Endodermal cell (in vitro differentiated cells): Measurements from ENCODE around the gene COL20A1. TPM values are rescaled to one million over a fixed set of nuclear protein-coding genes. Genes with fewer than 3 reads are reported as not detected.
A peak's percentile ranks its signal among the peaks of the same experiment; 100 is the strongest.

ENCODE experiments used
- DNase-seq: peaks from one replicate; pipeline ENCODE4 v3.0.0-alpha.2; 2017
- H3K27ac ChIP-seq: 2 replicates; pipeline ENCODE4 v1.5.1; 2013; ENCODE audit warnings: mild to moderate bottlenecking, low read depth, low read length, moderate library complexity
- H3K27me3 ChIP-seq: 2 replicates; pipeline ENCODE4 v1.6.1; 2013; ENCODE audit warnings: mild to moderate bottlenecking, low read length, moderate library complexity; ENCODE audit not compliant: insufficient read depth, control insufficient read depth, poor library complexity, severe bottlenecking
- H3K36me3 ChIP-seq: 2 replicates; pipeline ENCODE4 v1.7.0; 2013; ENCODE audit warnings: mild to moderate bottlenecking, low read length, moderate library complexity; ENCODE audit not compliant: control insufficient read depth, insufficient read depth
- H3K4me1 ChIP-seq: one replicate; pipeline ENCODE4 v1.7.0; 2013; ENCODE audit warnings: low read length; ENCODE audit not compliant: control insufficient read depth, insufficient read depth
- H3K4me3 ChIP-seq: 2 replicates; pipeline ENCODE4 v1.5.1; 2013; ENCODE audit warnings: mild to moderate bottlenecking, low read length, moderate library complexity
- H3K9ac ChIP-seq: 2 replicates; pipeline ENCODE4 v1.6.1; 2013; ENCODE audit warnings: mild to moderate bottlenecking, low read length, moderate library complexity; ENCODE audit not compliant: poor library complexity, severe bottlenecking; ENCODE audit errors: extremely low read depth
- H3K9me3 ChIP-seq: 2 replicates; pipeline ENCODE4 v1.6.1; 2013; ENCODE audit warnings: mild to moderate bottlenecking, low read length, moderate library complexity; ENCODE audit not compliant: control insufficient read depth
- H3K27ac Mint-ChIP-seq: 2 replicates; pipeline ENCODE4 v1.8.0; 2020; ENCODE audit warnings: mixed read lengths
- H3K27me3 Mint-ChIP-seq: 2 replicates; pipeline ENCODE4 v1.8.0; 2021; ENCODE audit warnings: mild to moderate bottlenecking, mixed read lengths; ENCODE audit not compliant: insufficient read depth
- H3K36me3 Mint-ChIP-seq: 2 replicates; pipeline ENCODE4 v1.8.0; 2020; ENCODE audit warnings: low read depth, mixed read lengths
- H3K4me1 Mint-ChIP-seq: 2 replicates; pipeline ENCODE4 v1.8.0; 2020; ENCODE audit warnings: mixed read lengths
- H3K4me3 Mint-ChIP-seq: 2 replicates; pipeline ENCODE4 v1.8.0; 2020; ENCODE audit warnings: mild to moderate bottlenecking, moderate library complexity, mixed read lengths
- H3K9me3 Mint-ChIP-seq: 2 replicates; pipeline ENCODE4 v1.8.0; 2020; ENCODE audit warnings: mild to moderate bottlenecking, mixed read lengths
- CTCF ChIP-seq: fragments of 200-600 bp; sonication (generic); conservative IDR thresholded peaks from 2 replicates; pipeline ENCODE4 v1.5.0; 2021; ENCODE audit warnings: antibody characterized with exemption, mild to moderate bottlenecking
- WGBS, 2 experiments: methylation state at CpG; one replicate each; pipeline versions ENCODE4 v1.1.5 to v1.1.7; 2013; ENCODE audit warnings: missing lambda C conversion rate in 2 of 2, mixed read lengths in 1 of 2; ENCODE audit not compliant: insufficient coverage in 1 of 2, insufficient read length in 1 of 2; 5-methylcytosine and 5-hydroxymethylcytosine counted together
- total RNA-seq, 2 donors: library from RNA; stranded (reverse); fragmentation: NEBNext Ultra II Directional in 1 of 2; extraction: Animal tissue kit (Norgen Biotek cat#: 25700) in 1 of 2; gene quantifications; 2 replicates in 1 of 2; 3 replicates in 1 of 2; pipeline ENCODE4 v1.2.1, GENCODE V29; 2021

The COL20A1 gene
- total RNA-seq, 2 donors from 2014 or later = 0.44 TPM; not detected in 1

- 61 to 71% methylated on average over 13 to 35 of the region's 35 CpGs for WGBS, 2 experiments
- TF ChIP-seq CTCF = peak; percentile 93
- H3K27me3 Mint-ChIP-seq = peaks cover 3% of the 10 kb centered on the region
- Histone ChIP-seq H3K4me1 (no peaks in the 10 kb centered on the region), H3K4me3 (no peak overlapping the region), H3K9ac (no peak overlapping the region), H3K27me3 (no peaks in the 10 kb centered on the region), H3K9me3 (no peaks in the 10 kb centered on the region), H3K27ac (no peak overlapping the region), H3K36me3 (no peaks in the 10 kb centered on the region)
- H3K4me1 Mint-ChIP-seq = no peaks in the 10 kb centered on the region
- H3K36me3 Mint-ChIP-seq = no peaks in the 10 kb centered on the region
- H3K27ac Mint-ChIP-seq = no peak overlapping the region
- peak; percentile 85 for DNase-seq
- H3K9me3 Mint-ChIP-seq = no peaks in the 10 kb centered on the region
- no peak overlapping the region for H3K4me3 Mint-ChIP-seq
Observed at GRCh38 chr20:63309261-63310071, 16.5 kb downstream of the COL20A1 start.

- H3K9ac ChIP-seq = no peak overlapping the region
- H3K4me3 ChIP-seq = no peak overlapping the region
- Mint-ChIP-seq H3K27ac (no peak overlapping the region), H3K9me3 (no peaks in the 10 kb centered on the region), H3K4me3 (no peak overlapping the region), H3K4me1 (no peaks in the 10 kb centered on the region), H3K36me3 (no peaks in the 10 kb centered on the region), H3K27me3 (no peaks in the 10 kb centered on the region)
- H3K4me1 ChIP-seq = no peaks in the 10 kb centered on the region
- H3K9me3 ChIP-seq = no peaks in the 10 kb centered on the region
- H3K27me3 ChIP-seq = no peaks in the 10 kb centered on the region
- no peak for DNase-seq
- 86 to 92% methylated on average over 13 to 20 of the region's 20 CpGs for WGBS, 2 experiments
- TF ChIP-seq CTCF = no peak
- H3K27ac ChIP-seq = no peak overlapping the region
- no peaks in the 10 kb centered on the region for H3K36me3 ChIP-seq
Observed at GRCh38 chr20:63310265-63310991, 17.4 kb downstream of the COL20A1 start.

- Mint-ChIP-seq H3K9me3 (no peaks in the 10 kb centered on the region), H3K36me3 (no peaks in the 10 kb centered on the region), H3K27me3 (no peaks in the 10 kb centered on the region), H3K27ac (no peak overlapping the region), H3K4me3 (no peak overlapping the region), H3K4me1 (no peaks in the 10 kb centered on the region)
- H3K9me3 ChIP-seq = no peaks in the 10 kb centered on the region
- no peak overlapping the region for H3K4me3 ChIP-seq
- no peaks in the 10 kb centered on the region for H3K36me3 ChIP-seq
- no peaks in the 10 kb centered on the region for H3K27me3 ChIP-seq
- H3K4me1 ChIP-seq = no peaks in the 10 kb centered on the region
- no peak overlapping the region for H3K27ac ChIP-seq
- no peak for DNase-seq
- 89 to 93% methylated on average over 12 to 29 of the region's 29 CpGs for WGBS, 2 experiments
- TF ChIP-seq CTCF = no peak
- H3K9ac ChIP-seq = no peak overlapping the region
Observed at GRCh38 chr20:63311186-63311832, 18.3 kb downstream of the COL20A1 start.
